GM12878 (cell line): Measurements from ENCODE around the gene RFLNA. TPM values are rescaled to one million over a fixed set of nuclear protein-coding genes. Genes with fewer than 3 reads are reported as not detected.

Experiments used
- ATAC-seq: fragments of 200-7000 bp; cut with Tn5 transposase; 3 replicates; pipeline ENCODE4 v1.9.1; 2020; ENCODE audit warnings: mild to moderate bottlenecking, moderate library complexity
- BruUV-seq: library from RNA; stranded (reverse); fragments of 400-500 nt; replicated peaks from 2 replicates; lab custom pipeline; 2021; lab: Mats Ljungman, UMichigan
- CTCF ChIA-PET: fragments of 300-600 bp; sonication (Branson Sonifier 250); formaldehyde crosslinking; extraction: SDS; loops from one replicate; lab custom pipeline; 2021; ENCODE audit warnings: inconsistent platforms; lab: Yijun Ruan, JAX
- POLR2A ChIA-PET: fragments of 350-600 bp; formaldehyde crosslinking; extraction: SDS; loops from one replicate; lab custom pipeline; 2021; ENCODE audit warnings: inconsistent platforms; lab: Charles Lee
- RAD21 ChIA-PET: fragments of 300-600 bp; sonication (Branson Sonifier 250); formaldehyde crosslinking; loops from one replicate; lab custom pipeline; 2023; ENCODE audit warnings: antibody characterized with exemption; ENCODE audit not compliant: unreplicated experiment; lab: Charles Lee
- SMC1A ChIA-PET: fragments of 300-600 bp; sonication (Branson Sonifier 250); formaldehyde crosslinking; loops from one replicate; lab custom pipeline; 2023; ENCODE audit not compliant: unreplicated experiment, uncharacterized antibody; lab: Charles Lee
- DNase-seq: peaks from one replicate; pipeline ENCODE4 v3.0.0-alpha.2; 2011; ENCODE audit warnings: low read depth, low spot score
- FAIRE-seq: peaks from 3 replicates; lab custom pipeline; 2011; peaks lifted over from hg19 to GRCh38; lab: Jason Lieb, UNC
- H2AFZ ChIP-seq: 2 replicates; pipeline ENCODE4 v1.6.0; 2011; ENCODE audit warnings: low read depth, low read length, control low read depth; ENCODE audit not compliant: control insufficient read depth
- H3K27ac ChIP-seq: 2 replicates; pipeline ENCODE4 v1.5.1; 2011; ENCODE audit warnings: control low read depth; ENCODE audit not compliant: control insufficient read depth, insufficient read depth
- H3K27me3 ChIP-seq, 2 experiments: replicated peaks in 1 of 2; 2 replicates each; pipeline versions ENCODE4 v1.6.0 to v1.6.1; 2011; ENCODE audit warnings: low read length in 1 of 2; ENCODE audit not compliant: control insufficient read depth in 2 of 2, insufficient read depth in 2 of 2
- H3K36me3 ChIP-seq, 2 experiments: 2 replicates each; pipeline ENCODE4 v1.5.1; 2011; ENCODE audit warnings: low read length in 1 of 2; ENCODE audit not compliant: control insufficient read depth in 2 of 2, insufficient read depth in 2 of 2
- H3K4me1 ChIP-seq: 2 replicates; pipeline ENCODE4 v1.6.1; 2011; ENCODE audit warnings: mild to moderate bottlenecking, low read length, moderate library complexity, mixed read lengths; ENCODE audit not compliant: control insufficient read depth, insufficient read depth
- H3K4me2 ChIP-seq: 2 replicates; pipeline ENCODE4 v1.6.0; 2011; ENCODE audit warnings: control low read depth; ENCODE audit not compliant: control insufficient read depth, insufficient read depth
- H3K4me3 ChIP-seq: fragments of 200-600 bp; sonication (generic); 2 replicates; pipeline ENCODE4 v1.5.1; 2016
- H3K79me2 ChIP-seq: 2 replicates; pipeline ENCODE4 v1.6.0; 2011; ENCODE audit warnings: low read length; ENCODE audit not compliant: control insufficient read depth, insufficient read depth
- H3K9ac ChIP-seq: 2 replicates; pipeline ENCODE4 v1.8.0; 2011; ENCODE audit warnings: low read length, control low read depth, mixed read lengths; ENCODE audit not compliant: control insufficient read depth, insufficient read depth
- H3K9me3 ChIP-seq: replicated peaks from 3 replicates; pipeline ENCODE4 v1.5.1; 2011; ENCODE audit warnings: mild to moderate bottlenecking, low read length; ENCODE audit not compliant: control insufficient read depth, insufficient read depth
- H4K20me1 ChIP-seq: 2 replicates; pipeline ENCODE4 v1.6.0; 2011; ENCODE audit not compliant: control insufficient read depth, insufficient read depth
- BCL11A ChIP-seq: IDR thresholded peaks from 2 replicates; pipeline ENCODE4 v1.6.1; 2011; ENCODE audit warnings: low read depth, low read length
- CBFB ChIP-seq: IDR thresholded peaks from 2 replicates; pipeline ENCODE4 v1.6.1; 2016; ENCODE audit warnings: antibody characterized with exemption, low read depth
- ESRRA ChIP-seq: IDR thresholded peaks from 2 replicates; pipeline ENCODE4 v1.6.1; 2012; ENCODE audit warnings: mild to moderate bottlenecking, low read length, improper control_type of control experiment
- HDAC6 ChIP-seq: fragments of 200-600 bp; sonication (generic); IDR thresholded peaks from one replicate; pipeline ENCODE4 v1.8.0; 2017; ENCODE audit warnings: antibody characterized with exemption; ENCODE audit not compliant: unreplicated experiment
- PAX8 ChIP-seq: fragments of 450-650 bp; IDR thresholded peaks from 2 replicates; pipeline ENCODE4 v1.6.1; 2017; ENCODE audit warnings: mild to moderate bottlenecking, moderate library complexity
- POLR2A ChIP-seq: IDR thresholded peaks from 2 replicates; pipeline ENCODE4 v1.6.1; 2011; ENCODE audit warnings: low read depth, mild to moderate bottlenecking, low read length
- RAD21 ChIP-seq: IDR thresholded peaks from 2 replicates; pipeline ENCODE4 v1.6.1; 2011; ENCODE audit warnings: mild to moderate bottlenecking, low read depth, low read length, moderate library complexity; ENCODE audit not compliant: insufficient read depth
- RFX5 ChIP-seq: IDR thresholded peaks from 2 replicates; pipeline ENCODE4 v1.6.1; 2011; ENCODE audit warnings: low read depth, low read length, improper control_type of control experiment
- STAT1 ChIP-seq: fragments of 450-650 bp; conservative IDR thresholded peaks from 2 replicates; pipeline ENCODE4 v1.6.1; 2014; ENCODE audit warnings: antibody characterized with exemption, mild to moderate bottlenecking
- SUPT20H ChIP-seq: IDR thresholded peaks from 2 replicates; pipeline ENCODE4 v1.6.1; 2011; ENCODE audit warnings: low read depth, mild to moderate bottlenecking, low read length, moderate library complexity, borderline replicate concordance; ENCODE audit not compliant: control insufficient read depth
- TCF12 ChIP-seq: IDR thresholded peaks from 2 replicates; pipeline ENCODE4 v1.6.1; 2011; ENCODE audit warnings: low read depth, mild to moderate bottlenecking, low read length
- YY1 ChIP-seq: IDR thresholded peaks from 2 replicates; pipeline ENCODE4 v1.6.1; 2011; ENCODE audit warnings: low read depth, mild to moderate bottlenecking, low read length
- ZBTB33 ChIP-seq: fragments of 450-650 bp; IDR thresholded peaks from 2 replicates; pipeline ENCODE4 v1.6.1; 2017; ENCODE audit warnings: mild to moderate bottlenecking
- ZNF217 ChIP-seq: fragments of 450-650 bp; IDR thresholded peaks from 2 replicates; pipeline ENCODE4 v1.6.1; 2017; ENCODE audit warnings: antibody characterized with exemption, mild to moderate bottlenecking
- in situ Hi-C: fragments of 300-500 bp; cut with MboI; formaldehyde crosslinking; loops from 9 replicates; pipeline ENCODE4 v1.14.3; 2018; ENCODE audit warnings: mixed read lengths
- intact Hi-C: fragments of 100-400 bp; cut with micrococcal nuclease; formaldehyde crosslinking; loops from one replicate; pipeline ENCODE4 v1.14.2; 2022; ENCODE audit not compliant: unreplicated experiment
- polyA plus RNA-seq, 11 experiments: library from polyadenylated mRNA; depleted of rRNA in 4 of 11; unstranded in 6 of 11; stranded (reverse) in 5 of 11; fragments of >200 nt; fragmentation: Nextera tagmentation in 4 of 11; fragmentation: Illumina TruSeq in 1 of 11; extraction: Ambion mirVana in 4 of 11; extraction: Trizol in 1 of 11; gene quantifications; 1 replicate in 1 of 11; 2 replicates in 10 of 11; pipeline versions ENCODE4 v1.2.1 to v1.2.3, GENCODE V29; 2011 to 2016; ENCODE audit warnings: inconsistent platforms in 2 of 11, missing spikeins in 2 of 11, low read depth in 1 of 11
- total RNA-seq, 4 experiments: library from RNA; depleted of rRNA in 3 of 4; stranded (reverse); fragments of >200 nt in 3 of 4; fragmentation: Illumina TruSeq in 1 of 4; extraction: Trizol in 1 of 4; gene quantifications; 2 replicates each; pipeline versions ENCODE4 v1.2.1 to v1.2.3, GENCODE V29; 2013 to 2021
- TF ChIP-seq, protein P1 (sequence below): fragments of 450-650 bp; formaldehyde crosslinking; IDR thresholded peaks from 2 replicates; pipeline ENCODE4 v1.4.0; 2022; ENCODE audit warnings: mild to moderate bottlenecking, moderate library complexity
- TF ChIP-seq, protein P2 (sequence below): fragments of 450-650 bp; formaldehyde crosslinking; IDR thresholded peaks from 2 replicates; pipeline ENCODE4 v1.5.0; 2022; ENCODE audit warnings: mild to moderate bottlenecking, missing genetic modification characterization

RFLNA gene
- total and polyA plus RNA-seq, 10 of the 15 experiments (the other 5 are each of a cell fraction or from before 2014, with no cell fraction given): 0.08 TPM; not detected in 9

DNA sequence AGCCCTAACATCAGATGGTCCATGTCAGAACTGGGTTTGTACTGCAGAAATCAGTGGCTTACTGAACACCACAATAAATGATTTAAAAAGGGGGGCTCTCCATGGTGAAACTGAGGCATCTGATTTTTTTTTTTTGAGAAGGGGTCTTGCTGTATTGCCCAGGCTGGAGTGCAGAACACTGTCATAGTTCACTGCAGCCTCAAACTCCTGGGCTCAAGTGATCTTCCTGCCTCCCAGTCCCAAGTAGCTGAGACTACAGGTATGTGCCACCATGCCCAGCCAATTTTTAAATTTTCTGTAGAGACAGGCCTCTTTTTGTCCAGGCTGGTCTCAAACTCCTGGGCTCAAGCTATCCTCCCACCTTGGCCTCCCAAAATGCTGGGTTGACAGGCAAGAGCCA, 57.4 kb downstream of the RFLNA start:
- H3K36me3 ChIP-seq: peaks cover 24 to 51% of the 10 kb centered on the region in 2 experiments
- POLR2A ChIA-PET: no interaction called here
- CTCF ChIA-PET: no interaction called here

More for the DNA sequence above, 57.4 kb downstream of the RFLNA start:
- Histone ChIP-seq H3K4me1 (no peaks in the 10 kb centered on the region), H3K79me2 (no peaks in the 10 kb centered on the region), H4K20me1 (no peaks in the 10 kb centered on the region; the same call in 1 of the 2 replicates), H3K4me2 (no peak overlapping the region), H3K27ac (no peak overlapping the region), H2AFZ (no peak overlapping the region), H3K9ac (no peak overlapping the region), H3K4me3 (no peak overlapping the region), H3K27me3 (no peaks in the 10 kb centered on the region), H3K9me3 (no peaks in the 10 kb centered on the region)
- FAIRE-seq: no peak
- no peak for DNase-seq
- intact Hi-C loops (no loop called here), in situ Hi-C loops (loop anchor here (25.0 kb wide), 1 partner anchor 410 kb away; no protein-coding TSS in a partner anchor)
- TF ChIP-seq TCF12: no peak
- no peak for TF ChIP-seq ZNF217
- TF ChIP-seq HDAC6: no peak
- TF ChIP-seq, protein P1, sequence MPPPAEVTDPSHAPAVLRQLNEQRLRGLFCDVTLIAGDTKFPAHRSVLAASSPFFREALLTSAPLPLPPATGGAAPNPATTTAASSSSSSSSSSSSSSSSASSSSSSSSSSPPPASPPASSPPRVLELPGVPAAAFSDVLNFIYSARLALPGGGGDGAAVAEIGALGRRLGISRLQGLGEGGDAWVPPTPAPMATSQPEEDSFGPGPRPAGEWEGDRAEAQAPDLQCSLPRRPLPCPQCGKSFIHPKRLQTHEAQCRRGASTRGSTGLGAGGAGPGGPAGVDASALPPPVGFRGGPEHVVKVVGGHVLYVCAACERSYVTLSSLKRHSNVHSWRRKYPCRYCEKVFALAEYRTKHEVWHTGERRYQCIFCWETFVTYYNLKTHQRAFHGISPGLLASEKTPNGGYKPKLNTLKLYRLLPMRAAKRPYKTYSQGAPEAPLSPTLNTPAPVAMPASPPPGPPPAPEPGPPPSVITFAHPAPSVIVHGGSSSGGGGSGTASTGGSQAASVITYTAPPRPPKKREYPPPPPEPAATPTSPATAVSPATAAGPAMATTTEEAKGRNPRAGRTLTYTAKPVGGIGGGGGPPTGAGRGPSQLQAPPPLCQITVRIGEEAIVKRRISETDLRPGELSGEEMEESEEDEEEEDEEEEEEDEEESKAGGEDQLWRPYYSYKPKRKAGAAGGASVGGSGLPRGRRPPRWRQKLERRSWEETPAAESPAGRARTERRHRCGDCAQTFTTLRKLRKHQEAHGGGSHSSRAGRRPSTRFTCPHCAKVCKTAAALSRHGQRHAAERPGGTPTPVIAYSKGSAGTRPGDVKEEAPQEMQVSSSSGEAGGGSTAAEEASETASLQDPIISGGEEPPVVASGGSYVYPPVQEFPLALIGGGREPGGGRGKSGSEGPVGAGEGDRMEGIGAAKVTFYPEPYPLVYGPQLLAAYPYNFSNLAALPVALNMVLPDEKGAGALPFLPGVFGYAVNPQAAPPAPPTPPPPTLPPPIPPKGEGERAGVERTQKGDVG (CRISPR knock-in tag): no peak
- TF ChIP-seq SUPT20H: no peak
- no peak for TF ChIP-seq CBFB
- no peak for TF ChIP-seq PAX8
- TF ChIP-seq RFX5: no peak
- TF ChIP-seq, protein P2, sequence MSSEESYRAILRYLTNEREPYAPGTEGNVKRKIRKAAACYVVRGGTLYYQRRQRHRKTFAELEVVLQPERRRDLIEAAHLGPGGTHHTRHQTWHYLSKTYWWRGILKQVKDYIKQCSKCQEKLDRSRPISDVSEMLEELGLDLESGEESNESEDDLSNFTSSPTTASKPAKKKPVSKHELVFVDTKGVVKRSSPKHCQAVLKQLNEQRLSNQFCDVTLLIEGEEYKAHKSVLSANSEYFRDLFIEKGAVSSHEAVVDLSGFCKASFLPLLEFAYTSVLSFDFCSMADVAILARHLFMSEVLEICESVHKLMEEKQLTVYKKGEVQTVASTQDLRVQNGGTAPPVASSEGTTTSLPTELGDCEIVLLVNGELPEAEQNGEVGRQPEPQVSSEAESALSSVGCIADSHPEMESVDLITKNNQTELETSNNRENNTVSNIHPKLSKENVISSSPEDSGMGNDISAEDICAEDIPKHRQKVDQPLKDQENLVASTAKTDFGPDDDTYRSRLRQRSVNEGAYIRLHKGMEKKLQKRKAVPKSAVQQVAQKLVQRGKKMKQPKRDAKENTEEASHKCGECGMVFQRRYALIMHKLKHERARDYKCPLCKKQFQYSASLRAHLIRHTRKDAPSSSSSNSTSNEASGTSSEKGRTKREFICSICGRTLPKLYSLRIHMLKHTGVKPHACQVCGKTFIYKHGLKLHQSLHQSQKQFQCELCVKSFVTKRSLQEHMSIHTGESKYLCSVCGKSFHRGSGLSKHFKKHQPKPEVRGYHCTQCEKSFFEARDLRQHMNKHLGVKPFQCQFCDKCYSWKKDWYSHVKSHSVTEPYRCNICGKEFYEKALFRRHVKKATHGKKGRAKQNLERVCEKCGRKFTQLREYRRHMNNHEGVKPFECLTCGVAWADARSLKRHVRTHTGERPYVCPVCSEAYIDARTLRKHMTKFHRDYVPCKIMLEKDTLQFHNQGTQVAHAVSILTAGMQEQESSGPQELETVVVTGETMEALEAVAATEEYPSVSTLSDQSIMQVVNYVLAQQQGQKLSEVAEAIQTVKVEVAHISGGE: no peak
- TF ChIP-seq STAT1: no peak
- no peak for TF ChIP-seq YY1
- TF ChIP-seq ZBTB33: no peak
- no peak for TF ChIP-seq BCL11A
- TF ChIP-seq RAD21: no peak
- no peak for TF ChIP-seq POLR2A
- no peak for TF ChIP-seq ESRRA
- BruUV-seq: no TSS peak
- ATAC-seq: no peak
- RAD21 ChIA-PET: no interaction called here
- SMC1A ChIA-PET: interaction anchor here (1.0 kb wide), 1 partner anchor 412 kb away, joined by 3 read pairs; no protein-coding TSS in a partner anchor
